Measurements from ENCODE around the gene IREB2.

DNA sequence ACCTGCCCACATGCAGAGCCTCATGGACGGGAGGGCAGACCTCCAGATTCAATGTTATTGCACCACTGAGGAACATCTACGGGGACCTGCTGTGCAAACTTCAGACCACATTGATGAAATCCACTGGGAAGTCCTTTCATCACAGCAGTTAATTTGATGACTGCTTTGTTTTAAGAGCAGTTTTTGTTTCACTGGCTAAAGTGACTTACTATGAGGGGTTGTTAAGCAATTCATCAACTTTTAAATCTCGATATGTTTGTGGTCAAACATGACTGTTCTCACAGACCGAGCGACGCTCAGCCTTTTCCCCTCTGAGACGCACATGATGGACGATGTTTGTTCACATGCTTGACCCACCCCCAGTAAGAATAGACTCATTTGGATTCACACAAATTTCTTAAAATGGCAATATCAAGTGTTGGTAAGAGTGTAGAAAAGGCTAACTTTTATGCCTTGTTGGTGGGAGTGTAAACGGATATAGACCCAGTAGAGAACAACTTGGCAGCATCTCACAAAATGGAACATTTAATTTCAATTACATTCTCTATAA lies 35.9 kb upstream of the IREB2 start:
- TF ChIP-seq, protein P1, sequence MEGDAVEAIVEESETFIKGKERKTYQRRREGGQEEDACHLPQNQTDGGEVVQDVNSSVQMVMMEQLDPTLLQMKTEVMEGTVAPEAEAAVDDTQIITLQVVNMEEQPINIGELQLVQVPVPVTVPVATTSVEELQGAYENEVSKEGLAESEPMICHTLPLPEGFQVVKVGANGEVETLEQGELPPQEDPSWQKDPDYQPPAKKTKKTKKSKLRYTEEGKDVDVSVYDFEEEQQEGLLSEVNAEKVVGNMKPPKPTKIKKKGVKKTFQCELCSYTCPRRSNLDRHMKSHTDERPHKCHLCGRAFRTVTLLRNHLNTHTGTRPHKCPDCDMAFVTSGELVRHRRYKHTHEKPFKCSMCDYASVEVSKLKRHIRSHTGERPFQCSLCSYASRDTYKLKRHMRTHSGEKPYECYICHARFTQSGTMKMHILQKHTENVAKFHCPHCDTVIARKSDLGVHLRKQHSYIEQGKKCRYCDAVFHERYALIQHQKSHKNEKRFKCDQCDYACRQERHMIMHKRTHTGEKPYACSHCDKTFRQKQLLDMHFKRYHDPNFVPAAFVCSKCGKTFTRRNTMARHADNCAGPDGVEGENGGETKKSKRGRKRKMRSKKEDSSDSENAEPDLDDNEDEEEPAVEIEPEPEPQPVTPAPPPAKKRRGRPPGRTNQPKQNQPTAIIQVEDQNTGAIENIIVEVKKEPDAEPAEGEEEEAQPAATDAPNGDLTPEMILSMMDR (conservative IDR thresholded peaks at IDR 0.05 in 1 of 2, IDR thresholded peaks at IDR 0.05 in 1 of 2; ENCODE audit: extremely low read depth in 1 of 2, insufficient read depth in 1 of 2, low read depth in 1 of 2, low read length in 2 of 2) = no peak
- no peak for TF ChIP-seq EZH2 (IDR thresholded peaks at IDR 0.05; ENCODE audit: borderline replicate concordance, low read length)

All from mammary epithelial cell (primary cell).